Smooth muscle cell of the pulmonary artery (primary cell): Measurements from ENCODE around the gene E2F8. TPM values are rescaled to one million over a fixed set of nuclear protein-coding genes. Genes with fewer than 3 reads are reported as not detected.

Experiments used
- total RNA-seq: library from RNA; depleted of rRNA; stranded (reverse); fragments of >200 nt; gene quantifications from 2 replicates; pipeline ENCODE4 v1.2.3, GENCODE V29; 2014

E2F8 gene
- total RNA-seq: 0.13 and 0.33 TPM in 2 replicates

GRCh38 chr11:19240420-19241259 lies at the start of gene E2F8:
TSS of gene E2F8 (minus strand) at chr11:19240945. CDS start at chr11:19240121, 824 bp downstream.

GRCh38 chr11:19201737-19202605 lies 38.8 kb downstream of the E2F8 start, which contains the start of gene CSRP3:
TSS of gene CSRP3 (minus strand) at chr11:19201983. CDS start at chr11:19192448, 9,535 bp downstream.

Other genes starting within 250 kb of the E2F8 start
- gene MRGPRX2, start 180.2 kb downstream of the E2F8 start, total RNA-seq: not detected in 2 replicates
- gene ZDHHC13, start 123.8 kb downstream of the E2F8 start, total RNA-seq: 12.6 and 14.7 TPM in 2 replicates
- gene CSRP3, start 39.0 kb downstream of the E2F8 start, total RNA-seq: 0.56 TPM in 1 of 2 replicates, not detected in the other